T-helper 1 cell treated with Interleukin-12 subunit alpha and Interleukin-12 subunit beta and Interleukin-4 antibody, amounts not matched to agents 30 μg/mL and 1 μg/mL, for 36 hours (primary cell): ENCODE measurements around the gene FUNDC2.
"Not testable (repeated sequence)": the region's sequence is repeated elsewhere in the genome, so short reads cannot be mapped to it uniquely, and the experiment has no call there.

Experiments
- H3K27ac Mint-ChIP-seq: one replicate; pipeline ENCODE4 v1.8.0; 2021; ENCODE audit warnings: mild to moderate bottlenecking, mixed read lengths
- H3K27me3 Mint-ChIP-seq: one replicate; pipeline ENCODE4 v1.8.0; 2021; ENCODE audit warnings: low read depth, mixed read lengths
- H3K36me3 Mint-ChIP-seq: one replicate; pipeline ENCODE4 v1.8.0; 2021; ENCODE audit warnings: low read depth, mixed read lengths
- H3K4me1 Mint-ChIP-seq: one replicate; pipeline ENCODE4 v1.8.0; 2021; ENCODE audit warnings: low read depth, mixed read lengths
- H3K4me3 Mint-ChIP-seq: one replicate; pipeline ENCODE4 v1.8.0; 2021; ENCODE audit warnings: mild to moderate bottlenecking, moderate library complexity, mixed read lengths
- H3K9me3 Mint-ChIP-seq: one replicate; pipeline ENCODE4 v1.8.0; 2021; ENCODE audit warnings: mixed read lengths

Gene FUNDC2

DNA sequence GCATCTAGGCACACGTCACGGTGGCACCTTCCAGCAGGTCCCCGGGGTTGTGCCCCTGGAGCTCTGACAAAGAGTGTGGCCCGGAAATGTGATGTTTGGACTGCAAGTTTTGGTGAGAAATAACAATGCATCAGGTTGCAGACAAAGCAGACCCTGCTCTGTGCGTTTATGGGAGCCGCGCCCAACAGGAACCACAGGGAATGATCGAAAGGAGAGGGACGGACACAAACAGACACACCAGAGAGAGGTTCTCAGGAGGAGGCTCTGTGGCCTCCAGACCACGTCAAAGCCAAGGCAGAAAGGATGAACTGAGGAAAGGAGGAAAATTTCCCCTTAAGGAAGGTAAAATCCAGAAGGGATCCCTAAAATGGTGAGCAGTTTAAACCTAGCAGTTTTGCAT lies 20.3 kb upstream of the FUNDC2 start:
- H3K27me3 Mint-ChIP-seq, H3K9me3 Mint-ChIP-seq, H3K4me1 Mint-ChIP-seq, H3K27ac Mint-ChIP-seq, H3K4me3 Mint-ChIP-seq, H3K36me3 Mint-ChIP-seq: not testable (repeated sequence)

GRCh38 chrX:155006913-155007671 lies 19.6 kb upstream of the FUNDC2 start:
- not testable (repeated sequence) for H3K4me3 Mint-ChIP-seq, H3K4me1 Mint-ChIP-seq, H3K27ac Mint-ChIP-seq, H3K9me3 Mint-ChIP-seq, H3K36me3 Mint-ChIP-seq, H3K27me3 Mint-ChIP-seq

DNA sequence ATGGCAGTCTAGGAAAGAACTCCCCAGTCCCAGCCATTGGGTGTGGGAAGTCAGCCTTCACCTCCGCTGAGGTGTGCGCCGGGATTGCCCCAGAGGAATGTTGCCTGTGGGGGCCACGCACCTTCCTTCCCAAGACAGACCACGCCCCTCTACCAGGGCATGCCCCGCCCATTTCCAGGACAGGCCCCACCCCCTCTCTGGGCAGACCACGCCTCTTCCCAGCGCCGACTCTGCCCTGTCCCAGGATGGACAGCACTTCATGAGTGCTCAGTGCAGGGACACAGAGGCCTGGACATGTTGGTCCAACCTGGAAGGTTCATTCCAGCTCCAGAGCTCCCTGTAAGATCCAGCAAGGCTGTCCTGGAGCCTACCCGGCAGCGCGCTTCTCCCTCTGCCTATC lies 18.1 kb upstream of the FUNDC2 start:
- not testable (repeated sequence) for H3K27me3 Mint-ChIP-seq, H3K36me3 Mint-ChIP-seq, H3K4me1 Mint-ChIP-seq, H3K27ac Mint-ChIP-seq, H3K9me3 Mint-ChIP-seq, H3K4me3 Mint-ChIP-seq

- Mint-ChIP-seq H3K36me3 (no peaks in the 10 kb centered on the region), H3K4me1 (no peaks in the 10 kb centered on the region), H3K4me3 (no peak overlapping the region), H3K9me3 (no peaks in the 10 kb centered on the region), H3K27me3 (no peaks in the 10 kb centered on the region), H3K27ac (no peak overlapping the region)
These were observed 16.6 kb upstream of the FUNDC2 start for GRCh38 chrX:155009994-155010472.

DNA sequence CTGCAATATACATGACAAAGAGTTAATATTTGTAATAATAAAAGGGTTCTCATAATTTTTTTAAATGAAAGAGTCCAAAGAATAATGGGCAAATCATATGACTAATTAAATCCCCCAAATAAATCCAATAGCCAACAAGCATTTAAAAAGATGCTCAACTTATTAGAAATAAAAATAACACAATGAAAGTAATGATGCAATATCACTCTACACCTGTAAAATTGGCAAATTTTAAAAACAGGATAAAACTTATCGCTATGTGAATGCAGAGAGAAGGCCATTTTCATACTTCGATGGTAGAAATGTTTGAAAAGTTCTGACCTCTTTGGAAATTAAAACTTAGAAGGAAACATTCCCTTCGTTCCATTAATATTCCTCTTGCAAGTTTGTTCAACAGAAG lies 6.1 kb upstream of the FUNDC2 start:
- Mint-ChIP-seq H3K4me3 (no peak overlapping the region), H3K4me1 (no peaks in the 10 kb centered on the region), H3K27ac (no peak overlapping the region), H3K36me3 (no peaks in the 10 kb centered on the region), H3K9me3 (no peaks in the 10 kb centered on the region), H3K27me3 (peaks cover 43% of the 10 kb centered on the region)

DNA sequence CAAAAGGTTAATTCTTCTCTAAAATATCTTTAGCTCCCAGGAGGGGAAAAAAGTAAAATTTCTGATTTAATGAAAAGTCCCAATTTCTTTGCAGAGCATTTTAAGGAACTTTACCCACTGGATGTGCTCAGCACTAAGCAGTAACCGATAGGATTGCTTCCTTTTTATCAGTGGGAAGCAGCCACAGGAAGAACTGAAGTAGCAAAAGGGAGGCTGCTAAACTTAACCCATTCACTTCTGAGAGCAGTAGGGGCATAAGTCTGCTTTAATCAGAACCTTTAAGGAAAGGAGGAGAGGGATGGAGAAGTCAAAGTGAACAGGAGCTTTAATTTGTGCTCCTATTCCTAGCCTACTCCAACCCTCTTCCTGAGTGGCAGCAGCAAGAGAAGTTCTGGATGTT lies 4.1 kb upstream of the FUNDC2 start, which contains the start of gene F8:
F8 (minus strand) TSS at position 139 of the 400 bp plus-strand sequence. CDS start 171 bp downstream, outside the sequence.
- H3K9me3 Mint-ChIP-seq, result no peaks in the 10 kb centered on the region
- H3K4me3 Mint-ChIP-seq, result no peak within 1 kb of the TSS
- peaks cover 39% of the 10 kb centered on the region for H3K27me3 Mint-ChIP-seq
- no peak within 1 kb of the TSS for H3K27ac Mint-ChIP-seq
- no peaks in the 10 kb centered on the region for H3K36me3 Mint-ChIP-seq
- H3K4me1 Mint-ChIP-seq, result no peaks in the 10 kb centered on the region

- H3K4me1 Mint-ChIP-seq, result peaks cover 8% of the 10 kb centered on the region
- no peaks in the 10 kb centered on the region for H3K9me3 Mint-ChIP-seq
- H3K36me3 Mint-ChIP-seq, result no peaks in the 10 kb centered on the region
- H3K4me3 Mint-ChIP-seq, result peak overlapping the region; percentile 7
- peak overlapping the region; percentile 17 for H3K27ac Mint-ChIP-seq
- peaks cover 32% of the 10 kb centered on the region for H3K27me3 Mint-ChIP-seq
These were observed 2.5 kb upstream of the FUNDC2 start for GRCh38 chrX:155023907-155024833.

DNA sequence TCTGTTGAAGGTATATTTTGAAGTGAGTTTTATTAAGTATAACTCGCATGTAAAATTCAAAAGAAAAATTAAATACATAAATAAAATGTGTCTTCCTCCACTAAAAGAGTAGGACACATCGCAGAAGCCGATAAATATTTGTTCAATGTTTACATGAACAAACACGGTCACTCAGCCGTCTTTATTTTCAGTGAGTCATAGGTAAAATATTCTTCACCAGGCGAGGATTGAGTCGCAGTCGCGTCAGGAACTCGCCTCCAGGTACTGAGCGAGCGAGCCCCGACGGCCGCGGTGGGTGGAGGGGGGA lies 271 bp upstream of the FUNDC2 start:
- Mint-ChIP-seq H3K27me3 (peaks cover 27% of the 10 kb centered on the region), H3K4me3 (peak overlapping the region; percentile 77), H3K4me1 (peaks cover 13% of the 10 kb centered on the region), H3K27ac (peak overlapping the region; percentile 84), H3K36me3 (no peaks in the 10 kb centered on the region), H3K9me3 (no peaks in the 10 kb centered on the region)

- no peaks in the 10 kb centered on the region for H3K9me3 Mint-ChIP-seq
- peak overlapping the region; percentile 95 for H3K27ac Mint-ChIP-seq
- H3K4me3 Mint-ChIP-seq, result peak overlapping the region; percentile 83
- no peaks in the 10 kb centered on the region for H3K36me3 Mint-ChIP-seq
- peaks cover 17% of the 10 kb centered on the region for H3K27me3 Mint-ChIP-seq
- H3K4me1 Mint-ChIP-seq, result peaks cover 13% of the 10 kb centered on the region
These were observed 944 bp downstream of the FUNDC2 start for GRCh38 chrX:155027509-155028066.

DNA sequence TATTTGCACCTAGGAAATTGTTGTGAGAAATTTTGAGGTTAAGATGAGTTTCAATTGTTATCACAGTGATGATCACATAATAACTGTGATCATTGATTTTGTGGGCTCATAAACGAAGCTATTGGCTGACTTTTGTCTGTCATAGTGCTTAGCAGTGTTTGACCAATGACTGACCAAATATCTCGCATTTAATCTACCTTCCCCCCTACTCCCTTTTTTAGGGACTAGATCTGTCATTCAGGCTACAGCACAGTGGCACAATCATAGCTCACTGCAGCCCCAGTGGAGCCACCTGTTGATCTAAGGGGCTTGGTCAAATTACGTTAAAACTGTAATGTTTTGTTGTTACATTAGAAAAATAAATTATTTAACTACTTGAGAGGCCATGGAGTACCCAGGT lies 1.5 kb downstream of the FUNDC2 start:
- Mint-ChIP-seq H3K27ac (peak overlapping the region; percentile 95), H3K27me3 (peaks cover 15% of the 10 kb centered on the region), H3K4me1 (peaks cover 13% of the 10 kb centered on the region), H3K4me3 (peak overlapping the region; percentile 34), H3K36me3 (no peaks in the 10 kb centered on the region), H3K9me3 (no peaks in the 10 kb centered on the region)

GRCh38 chrX:155028877-155029291 lies 2.2 kb downstream of the FUNDC2 start:
- no peak overlapping the region for H3K4me3 Mint-ChIP-seq
- H3K9me3 Mint-ChIP-seq, result no peaks in the 10 kb centered on the region
- H3K36me3 Mint-ChIP-seq, result no peaks in the 10 kb centered on the region
- H3K27me3 Mint-ChIP-seq, result peaks cover 11% of the 10 kb centered on the region
- peaks cover 13% of the 10 kb centered on the region for H3K4me1 Mint-ChIP-seq
- peak overlapping the region; percentile 58 for H3K27ac Mint-ChIP-seq

DNA sequence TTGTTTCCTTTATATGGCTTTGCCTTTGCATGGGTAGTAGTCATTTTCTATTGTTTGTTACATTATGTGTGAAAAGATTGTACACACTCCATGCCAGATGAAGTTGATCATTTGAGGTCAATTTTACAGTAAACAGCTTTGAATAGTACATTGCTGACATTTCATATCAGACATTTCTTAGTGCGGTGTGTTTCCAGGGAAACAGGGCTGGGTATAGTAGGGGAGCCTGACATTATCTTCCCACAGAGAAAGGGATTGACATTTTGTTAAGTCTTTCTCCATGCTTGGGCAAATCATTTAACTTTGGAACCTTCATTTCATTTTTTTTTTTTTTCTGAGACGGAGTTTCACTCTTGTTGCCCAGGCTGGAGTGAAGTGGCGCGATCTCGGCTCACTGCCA lies 5.0 kb downstream of the FUNDC2 start:
- H3K27ac Mint-ChIP-seq, result no peak overlapping the region

DNA sequence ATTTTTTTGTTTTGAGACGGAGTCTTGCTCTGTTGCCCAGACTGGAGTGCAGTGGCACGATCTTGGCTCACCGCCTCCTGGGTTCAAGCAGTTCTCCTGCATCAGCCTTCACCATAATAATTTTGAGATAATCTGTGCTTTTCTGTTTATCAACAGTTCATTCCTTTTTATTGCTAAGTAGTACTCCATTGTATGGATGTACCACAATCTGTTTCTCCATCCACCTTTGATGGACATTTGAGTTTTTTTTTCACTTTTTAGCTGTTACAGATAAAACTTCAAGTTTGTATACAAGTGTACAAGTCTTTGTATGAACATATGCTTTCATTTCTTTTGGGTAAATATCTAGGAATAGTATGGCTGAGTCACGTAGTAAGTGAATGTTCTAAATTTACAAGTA lies 9.0 kb downstream of the FUNDC2 start:
- peaks cover 21% of the 10 kb centered on the region for H3K36me3 Mint-ChIP-seq
- no peaks in the 10 kb centered on the region for H3K27me3 Mint-ChIP-seq
- peaks cover 3% of the 10 kb centered on the region for H3K4me1 Mint-ChIP-seq
- H3K4me3 Mint-ChIP-seq, result no peak overlapping the region
- H3K27ac Mint-ChIP-seq, result no peak overlapping the region
- H3K9me3 Mint-ChIP-seq, result peaks cover 7% of the 10 kb centered on the region

More for the DNA sequence above, 5.0 kb downstream of the FUNDC2 start:
- peaks cover 13% of the 10 kb centered on the region for H3K4me1 Mint-ChIP-seq
- peaks cover 11% of the 10 kb centered on the region for H3K36me3 Mint-ChIP-seq
- no peak overlapping the region for H3K4me3 Mint-ChIP-seq
- no peaks in the 10 kb centered on the region for H3K27me3 Mint-ChIP-seq
- peaks cover 7% of the 10 kb centered on the region for H3K9me3 Mint-ChIP-seq

- Mint-ChIP-seq H3K4me3 (no peak overlapping the region), H3K36me3 (peaks cover 2% of the 10 kb centered on the region), H3K4me1 (peaks cover 4% of the 10 kb centered on the region), H3K9me3 (no peaks in the 10 kb centered on the region), H3K27ac (no peak overlapping the region), H3K27me3 (no peaks in the 10 kb centered on the region)
These were observed 19.6 kb downstream of the FUNDC2 start for GRCh38 chrX:155046129-155046810.
